Vagina (tissue), 2 donors: ENCODE measurements around the gene KCNJ10. TPM values are rescaled to one million over a fixed set of nuclear protein-coding genes. Genes with fewer than 3 reads are reported as not detected.

ENCODE experiments used
- DNase-seq, 2 donors: peaks; one replicate each; pipeline ENCODE4 v3.0.0-alpha.2; 2017; ENCODE audit errors: extremely low spot score in 2 of 2
- H3K27ac ChIP-seq: fragments of 200-600 bp; sonication (generic); one replicate; pipeline ENCODE4 v1.5.1; 2019
- H3K27me3 ChIP-seq: fragments of 200-600 bp; sonication (generic); one replicate; pipeline ENCODE4 v1.5.1; 2019
- H3K36me3 ChIP-seq, 2 donors: fragments of 200-600 bp; sonication (generic); one replicate each; pipeline ENCODE4 v1.5.1; 2017 to 2019
- H3K4me1 ChIP-seq: fragments of 200-600 bp; sonication (generic); one replicate; pipeline ENCODE4 v1.5.1; 2019
- H3K4me3 ChIP-seq, 2 donors: fragments of 200-600 bp; sonication (generic); 1 replicate in 1 of 2; 2 replicates in 1 of 2; pipeline ENCODE4 v1.5.1; 2016 to 2019
- H3K9me3 ChIP-seq: fragments of 200-600 bp; sonication (generic); one replicate; pipeline ENCODE4 v1.5.1; 2019
- CTCF ChIP-seq, 3 experiments: fragments of 450-650 bp in 2 of 3; fragments of 200-600 bp in 1 of 3; sonication (generic) in 1 of 3; IDR thresholded peaks; one replicate each; pipeline ENCODE4 v1.5.1; 2017 to 2019; ENCODE audit warnings: antibody characterized with exemption in 3 of 3, mild to moderate bottlenecking in 2 of 3, moderate library complexity in 2 of 3
- POLR2A ChIP-seq, 2 donors: fragments of 450-650 bp; IDR thresholded peaks; one replicate each; pipeline ENCODE4 v1.6.1; 2017; ENCODE audit warnings: antibody characterized with exemption in 2 of 2, mild to moderate bottlenecking in 2 of 2, moderate library complexity in 2 of 2
- POLR2AphosphoS5 ChIP-seq, 2 donors: sonication (generic); formaldehyde crosslinking; IDR thresholded peaks; one replicate each; pipeline ENCODE4 v1.9.0; 2017; ENCODE audit warnings: antibody characterized with exemption in 2 of 2, mild to moderate bottlenecking in 2 of 2, low read depth in 1 of 2; ENCODE audit not compliant: insufficient read depth in 1 of 2
- intact Hi-C: fragments of 100-400 bp; cut with DNase I; formaldehyde crosslinking; loops from one replicate; pipeline ENCODE4 v1.15.1; 2023
- total RNA-seq: library from RNA; depleted of rRNA; stranded (reverse); fragments of >200 nt; gene quantifications from one replicate; pipeline ENCODE4 v1.2.3, GENCODE V29; 2016

Gene KCNJ10
- total RNA-seq, 1 donor from 2014 or later = not detected

- TF ChIP-seq POLR2A (IDR thresholded peaks at IDR 0.05) = no peak
- TF ChIP-seq CTCF (IDR thresholded peaks at IDR 0.05) = peak; percentile 78 to 93 (median 87)
- peak in 1 of 2 donors; percentile 45 for TF ChIP-seq POLR2AphosphoS5 (IDR thresholded peaks at IDR 0.05; ENCODE audit: insufficient read depth in 1 of 2, low read depth in 1 of 2)
- Histone ChIP-seq H3K4me1 (peaks cover 33% of the 10 kb centered on the region), H3K4me3 (peak overlapping the region in 1 of 2 donors; percentile 21), H3K27me3 (no peaks in the 10 kb centered on the region), H3K27ac (peak overlapping the region; percentile 93), H3K9me3 (no peaks in the 10 kb centered on the region), H3K36me3 (no peaks in the 10 kb centered on the region)
- no peak for DNase-seq
- intact Hi-C loops = no loop called here
Measured at GRCh38 chr1:160101037-160101716, 31.2 kb upstream of the KCNJ10 start.

GRCh38 chr1:160099716-160100375 is 29.9 kb upstream of the KCNJ10 start:
- intact Hi-C loops = loop anchor here (10.0 kb wide), 1 partner anchor 175 kb away; the partner anchor contains the start of gene TAGLN2
- TF ChIP-seq POLR2AphosphoS5 (IDR thresholded peaks at IDR 0.05; ENCODE audit: insufficient read depth in 1 of 2, low read depth in 1 of 2) (no peak), POLR2A (IDR thresholded peaks at IDR 0.05) (no peak), CTCF (IDR thresholded peaks at IDR 0.05) (no peak)
- Histone ChIP-seq H3K4me3 (no peak overlapping the region), H3K27ac (peak overlapping the region; percentile 93), H3K4me1 (peaks cover 35% of the 10 kb centered on the region), H3K27me3 (no peaks in the 10 kb centered on the region), H3K36me3 (peaks cover 0 to 1% of the 10 kb centered on the region in 2 donors), H3K9me3 (no peaks in the 10 kb centered on the region)
- no peak for DNase-seq

GRCh38 chr1:160098852-160099561 is 29.0 kb upstream of the KCNJ10 start:
- peak in 1 of 2 donors; percentile 97 for DNase-seq
- Histone ChIP-seq H3K27ac (peak overlapping the region; percentile 93), H3K4me3 (peak overlapping the region; percentile 72 to 93), H3K9me3 (no peaks in the 10 kb centered on the region), H3K4me1 (peaks cover 35% of the 10 kb centered on the region), H3K27me3 (no peaks in the 10 kb centered on the region), H3K36me3 (peaks cover 0 to 9% of the 10 kb centered on the region in 2 donors)
- peak in 1 of 2 donors; percentile 58 for TF ChIP-seq POLR2A (IDR thresholded peaks at IDR 0.05)
- no peak for TF ChIP-seq CTCF (IDR thresholded peaks at IDR 0.05)
- peak in 1 of 2 donors; percentile 93 for TF ChIP-seq POLR2AphosphoS5 (IDR thresholded peaks at IDR 0.05; ENCODE audit: insufficient read depth in 1 of 2, low read depth in 1 of 2)
- intact Hi-C loops = loop anchor here (10.0 kb wide), 1 partner anchor 174 kb away; the partner anchor contains the start of gene TAGLN2

GRCh38 chr1:160097911-160098851 is 28.2 kb upstream of the KCNJ10 start, which contains the start of gene IGSF8:
IGSF8 (minus strand) TSS chr1:160098619; CDS start chr1:160098472, 147 bp downstream.
- Histone ChIP-seq H3K9me3 (no peaks in the 10 kb centered on the region), H3K4me1 (peaks cover 35% of the 10 kb centered on the region), H3K4me3 (peak within 1 kb of the TSS; percentile 93), H3K27me3 (no peaks in the 10 kb centered on the region), H3K27ac (peak within 1 kb of the TSS; percentile 93), H3K36me3 (peaks cover 0 to 17% of the 10 kb centered on the region in 2 donors)
- DNase-seq = peak in 1 of 2 donors; percentile 91
- TF ChIP-seq POLR2A (IDR thresholded peaks at IDR 0.05) (peak in 1 of 2 donors; percentile 29), POLR2AphosphoS5 (IDR thresholded peaks at IDR 0.05; ENCODE audit: insufficient read depth in 1 of 2, low read depth in 1 of 2) (peak in 1 of 2 donors; percentile 59), CTCF (IDR thresholded peaks at IDR 0.05) (no peak)
- intact Hi-C loops = loop anchor here (10.0 kb wide), 1 partner anchor 173 kb away; the partner anchor contains the start of gene TAGLN2
